NCI-H446 (cell line): Measurements from ENCODE around the gene PPP1R37.
A peak's percentile ranks its signal among the peaks of the same experiment; 100 is the strongest.

ENCODE experiments used
- DNase-seq, 2 experiments: peaks; one replicate each; lab custom pipeline; 2025; lab: John Stamatoyannopoulos, UW

Gene PPP1R37, protein sequence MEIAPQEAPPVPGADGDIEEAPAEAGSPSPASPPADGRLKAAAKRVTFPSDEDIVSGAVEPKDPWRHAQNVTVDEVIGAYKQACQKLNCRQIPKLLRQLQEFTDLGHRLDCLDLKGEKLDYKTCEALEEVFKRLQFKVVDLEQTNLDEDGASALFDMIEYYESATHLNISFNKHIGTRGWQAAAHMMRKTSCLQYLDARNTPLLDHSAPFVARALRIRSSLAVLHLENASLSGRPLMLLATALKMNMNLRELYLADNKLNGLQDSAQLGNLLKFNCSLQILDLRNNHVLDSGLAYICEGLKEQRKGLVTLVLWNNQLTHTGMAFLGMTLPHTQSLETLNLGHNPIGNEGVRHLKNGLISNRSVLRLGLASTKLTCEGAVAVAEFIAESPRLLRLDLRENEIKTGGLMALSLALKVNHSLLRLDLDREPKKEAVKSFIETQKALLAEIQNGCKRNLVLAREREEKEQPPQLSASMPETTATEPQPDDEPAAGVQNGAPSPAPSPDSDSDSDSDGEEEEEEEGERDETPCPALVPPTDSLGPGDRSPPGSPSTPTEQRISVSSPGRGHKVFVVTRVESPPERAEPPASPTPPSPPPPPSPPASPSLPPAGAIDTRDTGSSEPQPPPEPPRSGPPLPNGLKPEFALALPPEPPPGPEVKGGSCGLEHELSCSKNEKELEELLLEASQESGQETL

DNA sequence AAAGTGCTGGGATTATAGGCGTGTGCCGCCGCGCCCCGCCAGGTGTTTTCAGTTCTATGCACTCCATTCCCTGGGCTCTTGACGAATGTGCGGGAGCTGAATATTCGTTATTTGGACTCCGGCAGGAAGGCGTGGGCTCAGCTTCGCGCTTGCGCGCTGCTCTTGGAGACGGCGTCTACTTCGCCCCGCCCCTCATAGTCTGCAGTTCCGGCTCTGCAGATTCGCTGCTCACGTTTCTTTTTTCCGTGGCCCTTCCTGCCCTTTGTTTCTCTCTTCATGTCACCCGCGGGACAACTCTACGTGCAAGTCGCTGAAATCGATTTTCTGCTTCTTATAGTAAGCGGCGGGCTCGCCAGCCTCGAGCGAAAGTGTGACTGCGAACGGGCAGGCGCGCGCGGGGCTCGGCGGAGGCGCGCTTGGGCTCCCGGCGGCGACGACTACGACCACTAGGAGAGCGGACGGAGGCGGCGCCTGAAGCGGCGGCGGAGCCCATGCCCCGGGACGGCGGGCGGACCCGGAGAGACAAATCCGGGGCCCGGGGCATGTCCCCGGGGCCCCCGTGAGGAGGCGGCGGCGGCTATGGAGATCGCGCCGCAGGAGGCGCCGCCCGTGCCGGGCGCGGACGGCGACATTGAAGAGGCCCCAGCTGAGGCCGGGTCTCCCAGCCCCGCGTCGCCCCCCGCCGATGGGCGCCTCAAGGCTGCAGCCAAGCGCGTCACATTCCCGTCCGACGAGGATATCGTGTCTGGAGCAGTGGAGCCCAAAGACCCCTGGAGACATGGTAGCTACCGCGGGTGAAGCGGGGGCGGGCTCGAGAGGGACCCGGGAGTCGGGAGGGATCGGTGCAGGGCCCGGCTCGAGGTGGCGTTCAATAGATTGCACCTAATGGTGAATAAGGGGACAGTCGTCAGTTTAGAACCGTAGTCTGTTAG lies at the start of gene PPP1R37:
Gene PPP1R37 (plus strand): TSS at position 433 of the 932 bp plus-strand sequence. CDS start 147 bp downstream, at position 580.
- DNase-seq = peak; percentile 79 to 94

DNA sequence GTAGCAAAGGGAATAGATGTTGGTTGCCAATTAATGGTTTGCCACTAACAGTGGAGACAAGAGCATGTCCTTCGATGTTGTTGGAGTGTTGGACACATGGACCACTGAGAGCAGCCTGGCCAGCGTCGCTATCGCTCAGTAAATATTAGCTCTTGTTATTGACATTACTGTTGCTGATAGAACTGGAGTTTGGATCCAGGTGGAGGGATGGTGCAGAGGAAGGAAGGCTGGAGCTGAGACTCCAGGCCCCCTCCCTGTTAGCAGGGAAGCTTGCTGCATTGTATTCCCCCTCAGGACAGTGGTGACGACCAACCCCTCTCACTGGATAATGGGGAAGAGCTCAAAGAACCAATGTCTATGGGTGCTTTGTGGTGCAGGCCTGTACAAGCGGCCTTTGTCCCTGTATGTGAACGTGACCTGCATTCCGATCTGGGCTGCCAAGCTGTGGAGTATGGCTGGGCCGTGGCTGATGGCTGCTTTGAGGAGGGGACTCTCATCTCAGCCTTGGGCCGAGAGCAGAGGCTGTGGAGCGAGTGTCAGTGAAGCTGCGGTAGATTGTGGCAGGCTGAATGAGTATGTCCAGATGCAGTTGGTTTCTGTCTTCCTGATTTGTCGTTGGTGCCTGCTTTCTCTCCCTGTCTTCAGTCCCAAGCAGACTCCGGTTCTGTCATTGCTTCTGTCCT lies 47.2 kb upstream of the PPP1R37 start:
- DNase-seq = no peak

DNA sequence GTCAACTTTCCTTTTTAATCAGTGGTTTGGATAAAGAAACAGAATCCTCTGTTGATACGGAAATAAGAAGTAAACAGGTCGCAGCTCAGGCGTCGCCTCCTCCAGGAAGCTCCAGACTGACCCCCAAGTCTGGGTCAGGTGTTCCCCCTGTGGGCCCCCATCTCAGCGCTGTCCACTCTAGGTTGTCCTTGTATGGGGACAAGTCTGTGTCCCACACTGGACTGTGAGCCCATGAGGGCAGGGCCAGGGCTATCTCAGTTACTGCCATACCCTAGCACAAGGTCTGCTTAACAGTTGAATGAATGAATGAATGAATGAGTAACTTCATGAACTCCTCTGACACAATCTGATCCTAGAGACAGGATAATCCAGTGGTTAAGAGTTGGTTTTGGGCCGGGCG lies 46.6 kb upstream of the PPP1R37 start:
- DNase-seq = no peak

DNA sequence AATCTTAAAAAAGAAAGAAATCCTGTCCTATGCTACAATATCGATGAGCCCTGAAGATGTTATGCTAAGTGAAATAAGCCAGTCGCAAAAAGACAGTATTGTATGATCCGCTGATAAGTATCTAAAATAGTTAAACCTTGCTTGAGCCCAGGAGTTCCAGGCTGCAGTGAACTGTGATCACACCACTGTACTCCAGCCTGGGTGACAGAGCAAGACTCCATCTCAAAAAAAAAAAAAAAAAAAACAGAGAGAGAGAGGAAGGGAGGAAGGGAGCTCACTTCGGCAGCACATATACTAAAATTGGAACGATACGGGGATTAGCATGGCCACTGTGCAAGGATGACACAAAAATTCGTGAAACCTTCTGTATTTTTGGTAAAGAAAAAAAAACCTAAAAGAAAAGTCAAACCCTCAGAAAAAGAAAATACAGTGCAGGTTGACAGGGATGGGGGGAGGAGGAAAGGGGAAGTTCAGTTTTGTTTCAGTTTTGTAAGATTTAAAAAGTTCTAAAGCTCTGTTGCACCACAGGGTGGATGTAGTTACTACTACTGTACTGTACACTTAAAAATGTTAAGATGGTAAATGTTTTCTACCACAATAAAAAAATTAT lies 45.7 kb upstream of the PPP1R37 start:
- no peak for DNase-seq

DNA sequence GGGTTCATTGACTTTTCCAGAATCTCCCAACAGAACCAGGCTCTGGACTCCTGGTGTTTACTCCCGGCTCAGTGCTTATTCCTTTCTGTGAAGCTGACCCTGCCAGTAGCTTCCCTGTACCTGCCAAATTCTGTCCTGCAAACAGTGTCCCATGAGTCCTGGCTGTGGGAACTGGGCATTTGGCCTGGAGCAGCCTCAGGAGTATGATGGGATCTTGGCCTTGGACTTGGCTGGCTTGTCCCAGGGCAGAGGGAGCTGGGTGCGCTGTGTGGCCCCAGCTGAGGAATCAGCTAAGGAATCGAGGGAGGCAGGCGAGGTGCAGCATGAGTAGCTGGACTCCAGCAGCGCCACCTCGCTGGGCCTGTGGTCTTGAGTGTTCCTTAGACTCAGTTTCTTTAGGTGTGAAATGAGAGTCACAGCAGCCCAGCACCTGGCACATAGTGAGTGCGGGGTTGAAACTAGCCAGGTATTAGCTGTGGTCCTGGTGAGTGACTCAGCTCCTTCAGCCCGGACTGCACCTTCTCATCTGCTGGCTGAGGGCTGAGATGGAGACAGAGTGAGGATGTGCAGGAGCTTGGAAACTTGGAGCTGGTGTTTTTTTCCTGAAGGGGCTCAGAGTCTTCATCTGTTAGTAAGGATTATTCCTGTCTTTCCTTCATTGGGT lies 43.8 kb upstream of the PPP1R37 start:
- DNase-seq = no peak

DNA sequence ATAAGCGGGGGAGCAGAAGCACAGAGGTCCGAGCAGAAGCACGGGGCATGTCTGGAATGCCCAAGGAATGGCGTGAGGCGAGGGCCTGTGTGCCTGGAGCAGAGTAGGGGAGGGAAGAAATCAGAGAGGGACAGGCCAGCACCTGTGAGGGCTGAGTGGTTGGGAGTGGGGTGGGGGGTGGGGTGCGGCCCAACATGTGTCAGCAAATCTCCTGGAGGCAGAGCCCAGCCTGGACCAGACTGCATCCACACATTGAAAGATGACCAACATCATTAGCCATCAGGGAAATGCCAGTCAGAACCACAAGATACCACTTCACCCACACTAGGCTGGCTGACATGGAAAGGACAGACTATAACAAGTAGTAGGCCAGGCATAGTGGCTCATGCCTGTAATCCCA lies 42.9 kb upstream of the PPP1R37 start:
- DNase-seq = no peak

DNA sequence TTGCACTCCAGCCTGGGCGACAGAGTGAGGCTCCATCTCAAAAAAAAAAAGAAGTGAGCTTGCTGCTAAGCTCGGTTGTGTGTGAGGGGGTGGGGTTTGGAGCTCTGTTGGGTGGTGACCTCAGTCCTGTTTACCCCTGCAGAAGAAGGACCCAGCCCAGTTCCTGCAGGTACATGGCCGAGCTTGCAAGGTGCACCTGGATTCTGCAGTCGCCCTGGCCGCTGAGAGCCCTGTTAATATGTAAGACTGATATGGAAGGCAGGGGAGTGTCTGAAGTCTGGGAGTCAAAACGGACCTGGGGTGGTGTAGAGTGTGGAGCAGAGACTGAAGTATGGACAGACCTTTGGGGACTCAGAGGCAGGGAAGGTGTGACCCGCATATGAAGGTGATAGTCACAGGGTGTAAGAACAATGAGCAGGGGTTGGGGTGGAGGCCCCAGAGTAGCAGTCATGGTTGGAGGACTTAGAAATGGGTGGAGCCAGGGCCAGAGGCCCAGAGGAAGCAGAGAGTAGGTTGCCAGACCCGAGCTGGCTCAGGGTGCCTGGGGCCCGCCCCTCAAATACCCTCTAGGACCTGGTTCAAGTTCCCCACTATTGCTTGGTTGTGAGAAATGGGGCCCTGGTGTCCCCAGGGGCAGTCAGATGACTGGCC lies 40.9 kb upstream of the PPP1R37 start:
- no peak for DNase-seq

DNA sequence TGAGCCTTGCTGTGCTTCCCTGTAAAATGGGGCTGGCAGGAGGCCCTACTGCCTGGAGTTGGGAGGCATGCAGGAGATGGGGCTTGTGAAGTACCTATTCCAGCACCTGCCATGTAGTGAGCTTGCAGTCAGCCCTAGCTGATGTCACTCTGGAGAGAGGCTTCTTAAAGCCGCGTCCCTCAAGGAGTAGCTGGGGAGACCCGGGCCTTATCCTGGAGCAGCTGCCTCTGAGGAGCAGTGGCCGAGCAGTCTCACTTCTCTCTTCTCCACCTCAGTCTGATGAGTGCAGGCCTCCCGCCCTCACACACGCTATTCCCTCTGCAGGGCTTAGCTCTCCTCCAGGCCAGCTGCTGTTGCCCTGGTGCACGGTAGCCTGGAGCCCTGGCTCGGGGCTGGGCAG lies 36.1 kb upstream of the PPP1R37 start:
- DNase-seq = no peak

DNA sequence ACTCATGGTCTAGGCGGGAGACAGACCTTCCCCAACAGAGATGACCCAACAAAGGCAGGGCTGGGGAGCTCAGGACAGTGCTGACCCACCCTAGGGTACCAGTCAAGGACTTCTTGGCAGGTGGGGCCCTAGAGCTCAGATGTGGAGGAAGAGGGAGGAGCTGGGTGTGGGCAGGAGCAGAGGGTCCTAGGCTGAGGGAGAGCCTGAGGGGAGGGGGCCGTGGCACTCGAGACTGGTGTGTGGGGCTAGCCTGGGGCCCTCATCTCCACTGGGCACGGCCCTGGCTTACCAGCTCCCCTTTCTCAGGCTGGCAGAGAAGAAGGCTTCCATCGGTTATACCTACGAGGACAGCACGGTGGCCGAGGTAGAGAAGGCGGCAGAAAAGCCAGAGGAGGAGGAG lies 35.5 kb upstream of the PPP1R37 start:
- no peak for DNase-seq

DNA sequence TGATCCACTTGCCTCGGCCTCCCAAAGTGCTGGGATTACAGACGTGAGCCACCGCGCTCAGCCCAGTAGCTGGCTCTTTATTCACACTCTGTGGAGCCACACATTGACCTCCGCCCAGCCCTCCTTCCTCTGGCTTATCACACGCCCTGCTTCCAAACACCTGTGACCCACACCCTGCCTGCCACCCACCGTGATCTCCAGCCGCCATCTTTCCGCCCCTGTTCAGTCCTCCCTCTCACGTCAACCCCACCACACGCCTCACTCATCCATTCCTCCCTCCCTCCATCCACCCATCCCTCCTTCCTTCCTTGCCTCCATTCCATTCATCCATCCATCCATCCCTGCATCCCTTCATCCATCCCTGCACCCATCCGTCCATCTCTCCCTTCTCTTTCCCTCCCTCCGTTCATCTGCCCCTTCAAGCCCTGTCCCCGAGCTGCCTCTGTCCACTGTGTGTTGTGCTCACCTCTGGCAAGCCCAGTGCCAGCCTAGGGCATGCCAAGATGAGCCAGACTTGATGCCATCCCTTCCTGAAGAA lies 34.3 kb upstream of the PPP1R37 start:
- DNase-seq = no peak

DNA sequence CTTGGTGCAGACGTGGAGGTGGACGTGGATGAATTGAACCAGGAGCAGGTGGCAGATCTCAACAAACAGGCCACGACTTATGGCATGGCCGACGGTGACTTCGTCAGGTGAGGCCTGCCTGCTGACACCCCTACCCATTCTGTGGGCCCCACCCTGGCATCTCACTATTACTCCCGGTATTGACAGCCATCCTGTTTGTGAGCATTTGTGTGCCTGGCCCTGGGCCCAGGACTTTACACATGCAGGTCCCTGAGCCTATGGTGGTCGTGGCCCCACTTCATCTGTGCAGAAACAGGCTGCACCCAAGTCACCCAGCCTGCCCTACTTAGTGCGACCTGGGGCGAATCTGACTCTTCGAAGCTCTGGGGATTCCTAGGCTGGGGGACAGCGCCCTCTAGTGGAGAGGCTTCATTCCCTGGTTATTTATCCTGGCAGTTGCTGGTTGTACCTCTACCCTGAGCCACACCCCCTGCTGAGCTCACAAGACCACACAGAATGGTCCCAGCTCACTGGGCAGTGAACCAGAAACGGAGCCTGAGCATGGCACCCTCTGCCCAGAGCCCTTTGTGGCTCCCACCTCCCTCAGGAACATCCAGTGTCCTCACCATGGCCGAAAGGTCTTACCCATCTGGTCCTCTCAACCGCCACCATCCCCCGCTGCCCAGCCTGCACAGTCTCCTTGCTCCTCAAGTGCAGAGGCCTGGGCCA lies 33.6 kb upstream of the PPP1R37 start:
- peak; percentile 42 to 66 for DNase-seq

DNA sequence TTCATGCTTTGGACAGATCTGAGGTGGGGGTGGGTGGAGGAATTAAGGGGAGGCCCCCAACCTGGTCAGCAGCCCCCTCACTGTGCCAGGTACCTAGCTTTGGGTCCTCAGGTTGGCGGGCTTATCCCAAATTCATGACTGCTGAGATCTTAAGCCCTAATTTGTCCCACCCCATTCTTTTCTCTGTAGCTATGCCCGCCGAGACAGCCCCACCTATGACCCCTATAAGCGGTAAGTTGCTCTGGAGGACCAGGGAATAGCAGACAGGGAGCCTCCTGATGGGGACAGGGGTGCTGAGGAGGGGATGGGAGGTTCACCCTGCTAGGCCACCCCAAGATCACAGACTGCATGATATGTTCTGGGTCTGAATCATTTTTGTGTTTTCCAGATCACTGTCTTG lies 31.0 kb upstream of the PPP1R37 start:
- DNase-seq = no peak

DNA sequence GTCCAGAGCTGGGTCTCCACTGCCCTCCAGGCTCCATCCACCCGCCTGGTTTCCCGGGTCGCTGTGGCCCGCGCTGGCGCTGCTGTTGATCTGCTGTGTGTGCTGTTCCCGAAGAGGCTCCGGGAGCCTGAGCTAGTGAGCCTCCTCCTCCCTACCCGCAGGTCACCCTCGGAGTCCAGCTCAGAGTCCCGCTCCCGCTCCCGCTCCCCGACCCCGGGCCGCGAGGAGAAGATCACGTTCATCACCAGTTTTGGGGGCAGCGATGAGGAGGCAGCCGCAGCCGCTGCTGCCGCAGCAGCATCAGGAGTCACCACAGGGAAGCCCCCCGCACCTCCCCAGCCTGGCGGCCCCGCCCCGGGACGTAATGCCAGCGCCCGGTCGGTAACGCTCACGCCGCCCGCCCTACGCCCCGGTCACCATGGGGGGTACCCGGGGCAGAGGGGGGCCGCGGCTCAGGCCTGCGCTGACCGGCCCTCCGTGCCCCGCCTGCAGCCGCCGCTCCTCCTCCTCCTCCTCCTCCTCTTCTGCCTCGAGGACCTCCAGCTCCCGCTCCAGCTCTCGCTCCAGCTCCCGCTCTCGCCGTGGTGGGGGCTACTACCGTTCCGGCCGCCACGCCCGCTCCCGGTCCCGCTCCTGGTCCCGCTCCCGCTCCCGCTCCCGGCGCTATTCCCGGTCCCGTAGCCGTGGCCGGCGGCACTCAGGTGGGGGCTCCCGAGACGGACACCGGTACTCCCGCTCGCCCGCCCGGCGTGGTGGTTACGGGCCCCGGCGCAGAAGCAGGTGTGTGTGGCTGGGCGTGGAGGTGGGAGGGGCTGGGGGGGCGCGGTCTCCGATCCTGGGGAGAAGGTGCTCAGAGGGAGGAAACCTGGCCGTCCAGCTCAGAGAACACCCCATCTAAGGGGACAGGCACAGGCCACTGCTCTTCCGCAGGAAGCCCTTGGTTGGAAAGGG lies 28.9 kb upstream of the PPP1R37 start:
- DNase-seq = no peak

DNA sequence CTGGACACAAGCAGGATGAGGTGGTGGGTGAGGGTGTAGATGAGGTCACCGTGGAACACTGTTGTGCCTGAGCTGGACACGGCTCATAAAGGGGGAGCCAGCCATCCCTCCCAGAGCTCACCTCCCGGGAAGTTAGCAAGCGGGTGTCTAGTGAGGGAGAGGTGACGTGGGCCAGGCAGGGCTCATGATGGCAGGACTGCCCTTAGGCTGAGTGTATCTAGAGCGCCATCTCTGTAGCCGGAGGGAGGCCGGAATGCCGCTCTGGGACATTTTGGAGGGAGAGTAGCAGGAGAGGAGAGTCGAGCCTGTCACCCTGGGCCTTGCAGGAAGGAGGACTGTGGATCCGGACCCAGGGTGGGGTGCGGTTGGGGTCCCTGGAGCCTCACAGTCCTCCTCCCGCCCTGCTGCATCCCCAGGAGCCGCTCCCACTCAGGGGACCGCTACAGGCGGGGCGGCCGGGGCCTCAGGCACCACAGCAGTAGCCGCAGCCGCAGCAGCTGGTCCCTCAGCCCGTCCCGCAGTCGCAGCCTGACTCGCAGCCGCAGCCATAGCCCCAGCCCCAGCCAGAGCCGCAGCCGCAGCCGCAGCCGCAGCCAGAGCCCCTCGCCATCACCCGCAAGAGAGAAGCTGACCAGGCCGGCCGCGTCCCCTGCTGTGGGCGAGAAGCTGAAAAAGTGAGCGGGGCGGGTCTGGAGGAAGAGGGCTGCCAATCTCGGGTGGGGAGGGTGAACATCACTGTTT lies 25.9 kb upstream of the PPP1R37 start:
- no peak for DNase-seq

DNA sequence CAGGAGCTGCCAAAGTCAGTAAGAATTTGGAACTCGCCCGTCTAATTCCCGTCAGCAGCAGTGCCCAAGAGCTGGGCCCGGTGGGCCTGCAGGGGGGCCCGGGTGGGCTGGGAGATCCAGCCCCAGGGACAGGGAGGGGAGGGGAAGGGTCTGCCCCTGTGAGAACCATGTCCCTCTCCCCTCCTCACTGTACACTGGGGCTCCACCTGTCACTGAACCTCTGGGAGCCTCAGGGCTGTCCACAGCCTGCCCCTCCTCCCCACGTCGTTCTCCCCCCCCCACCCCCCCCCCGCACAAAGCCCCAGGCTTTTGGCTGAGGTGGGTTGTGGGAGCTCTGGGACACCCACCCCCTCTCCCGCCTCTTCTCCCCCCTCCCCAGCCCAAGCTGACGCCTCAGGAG lies 24.9 kb upstream of the PPP1R37 start:
- DNase-seq = no peak

DNA sequence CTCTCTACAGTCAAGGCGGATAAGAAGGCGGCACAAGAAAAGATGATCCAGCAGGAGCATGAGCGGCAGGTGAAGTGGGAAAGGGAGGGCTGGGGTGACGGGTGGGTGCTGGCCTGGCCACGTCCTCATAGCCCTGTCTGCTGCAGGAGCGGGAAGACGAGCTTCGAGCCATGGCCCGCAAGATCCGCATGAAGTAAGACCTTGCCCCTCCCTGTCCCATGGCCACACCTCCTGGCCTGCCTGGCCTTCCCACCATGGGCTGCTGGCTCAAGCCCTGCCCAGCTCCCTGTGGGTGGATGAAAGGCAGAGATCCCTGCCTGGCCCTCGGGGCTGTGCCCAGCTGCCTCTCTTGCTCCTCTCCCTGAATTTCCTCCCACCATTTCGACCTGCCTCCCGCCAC lies 23.9 kb upstream of the PPP1R37 start:
- no peak for DNase-seq

DNA sequence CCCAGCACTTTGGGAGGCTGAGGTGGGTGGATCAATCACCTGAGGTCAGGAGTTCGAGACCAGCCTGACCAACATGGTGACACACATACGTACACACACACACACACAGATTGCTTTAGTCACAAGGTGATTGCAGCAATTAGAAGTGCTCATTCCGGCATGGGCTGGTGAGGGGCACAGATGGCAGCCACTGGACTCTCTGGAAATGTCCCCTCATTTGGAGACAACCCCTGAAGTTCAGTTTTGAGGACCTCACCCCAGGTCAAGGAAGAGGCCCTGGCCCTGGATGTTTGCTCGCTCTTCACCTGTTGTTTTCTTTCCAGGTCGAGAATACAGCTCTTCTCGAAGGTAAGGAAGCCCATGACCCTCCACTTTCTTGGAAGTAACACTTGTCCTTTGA lies 22.8 kb upstream of the PPP1R37 start:
- DNase-seq = no peak
